ENCODE results near the gene IQSEC3.

GRCh38 chr12:219891-220352, 153.4 kb downstream of the IQSEC3 start:
- TF ChIP-seq POLR2AphosphoS5 (IDR thresholded peaks at IDR 0.05) (no peak), CTCF (IDR thresholded peaks at IDR 0.05; ENCODE audit: poor library complexity, severe bottlenecking) (peak; percentile 45), EZH2 (IDR thresholded peaks at IDR 0.05; ENCODE audit: borderline replicate concordance, insufficient read depth, low read length, poor library complexity, severe bottlenecking) (no peak), RAD21 (conservative IDR thresholded peaks at IDR 0.05) (peak; percentile 32)

Measured in neural cell (in vitro differentiated cells).